Measurements from ENCODE around the gene AFF1.

AFF1 gene

GRCh38 chr4:87042221-87042620 is 107.4 kb downstream of the AFF1 start:
- DNase-seq: no peak

- no peak for DNase-seq
These were observed 108.4 kb downstream of the AFF1 start for GRCh38 chr4:87042986-87043820.

GRCh38 chr4:87044511-87045233 is 109.9 kb downstream of the AFF1 start:
- no peak for DNase-seq

GRCh38 chr4:87045234-87045558 is 110.4 kb downstream of the AFF1 start:
- no peak for DNase-seq

GRCh38 chr4:87045659-87046058 is 110.8 kb downstream of the AFF1 start:
- DNase-seq: no peak

- DNase-seq: no peak
These were observed 111.3 kb downstream of the AFF1 start for GRCh38 chr4:87046121-87046551.

GRCh38 chr4:87047281-87047798 is 112.5 kb downstream of the AFF1 start:
- DNase-seq: no peak

- DNase-seq: no peak
These were observed 114.7 kb downstream of the AFF1 start for GRCh38 chr4:87049508-87049907.

GRCh38 chr4:87050596-87050995 is 115.8 kb downstream of the AFF1 start:
- no peak for DNase-seq

- DNase-seq: no peak
These were observed 116.4 kb downstream of the AFF1 start for GRCh38 chr4:87051121-87051713.

GRCh38 chr4:87052615-87053014 is 117.8 kb downstream of the AFF1 start:
- DNase-seq: no peak

- DNase-seq: no peak
These were observed 118.4 kb downstream of the AFF1 start for GRCh38 chr4:87053176-87053658.

- DNase-seq: no peak
These were observed 119.3 kb downstream of the AFF1 start for GRCh38 chr4:87053802-87054767.

GRCh38 chr4:87054900-87055299 is 120.1 kb downstream of the AFF1 start:
- DNase-seq: no peak

- no peak for DNase-seq
These were observed 120.5 kb downstream of the AFF1 start for GRCh38 chr4:87055311-87055710.

- DNase-seq: no peak
These were observed 122.1 kb downstream of the AFF1 start for GRCh38 chr4:87056881-87057280.

GRCh38 chr4:87057835-87058355 is 123.1 kb downstream of the AFF1 start:
- no peak for DNase-seq

- DNase-seq: peak; percentile 78
These were observed 123.7 kb downstream of the AFF1 start for GRCh38 chr4:87058356-87059073.

GRCh38 chr4:87060957-87061356 is 126.1 kb downstream of the AFF1 start:
- peak; percentile 41 for DNase-seq

- no peak for DNase-seq
These were observed 130.2 kb downstream of the AFF1 start for GRCh38 chr4:87065021-87065420.

- DNase-seq: no peak
These were observed 131.8 kb downstream of the AFF1 start for GRCh38 chr4:87066403-87067123.

Data from activated naive CD4-positive, alpha-beta T cell treated with Interleukin-2 at 50 U/mL for 16 hours (primary cell).